GM18508 (cell line): Measurements from ENCODE around the gene GRPEL1.

ENCODE experiments used
- ATAC-seq: cut with Tn5 transposase; IDR thresholded peaks from one replicate; pipeline ENCODE4 v1.9.1; 2021; ENCODE audit warnings: moderate number of reproducible peaks; ENCODE audit not compliant: insufficient read depth, unreplicated experiment

Gene GRPEL1

GRCh38 chr4:7046971-7047370 is 20.9 kb downstream of the GRPEL1 start:
- ATAC-seq, result no peak

- no peak for ATAC-seq
These were observed 21.6 kb downstream of the GRPEL1 start for GRCh38 chr4:7045961-7046921.

GRCh38 chr4:7045553-7045952 is 22.3 kb downstream of the GRPEL1 start:
- ATAC-seq, result no peak

GRCh38 chr4:7044137-7044930 is 23.5 kb downstream of the GRPEL1 start:
- no peak for ATAC-seq

GRCh38 chr4:7043284-7044136 is 24.4 kb downstream of the GRPEL1 start, which contains the start of gene TADA2B:
Gene TADA2B (plus strand): TSS chr4:7043372. CDS start chr4:7043580, 208 bp downstream.
- peak; percentile 25 for ATAC-seq

GRCh38 chr4:7042503-7043283 is 25.2 kb downstream of the GRPEL1 start:
- ATAC-seq, result peak; percentile 45

- ATAC-seq, result no peak
These were observed 25.9 kb downstream of the GRPEL1 start for GRCh38 chr4:7041801-7042502.

GRCh38 chr4:7041246-7041645 is 26.6 kb downstream of the GRPEL1 start:
- ATAC-seq, result no peak

GRCh38 chr4:7040765-7041164 is 27.1 kb downstream of the GRPEL1 start:
- ATAC-seq, result no peak

- ATAC-seq, result no peak
These were observed 30.4 kb downstream of the GRPEL1 start for GRCh38 chr4:7037425-7037824.

GRCh38 chr4:7034262-7035081 is 33.4 kb downstream of the GRPEL1 start:
- ATAC-seq, result no peak

GRCh38 chr4:7032596-7032995 is 35.3 kb downstream of the GRPEL1 start:
- ATAC-seq, result no peak

- no peak for ATAC-seq
These were observed 36.1 kb downstream of the GRPEL1 start for GRCh38 chr4:7031558-7032449.

GRCh38 chr4:7030856-7031255 is 37.0 kb downstream of the GRPEL1 start:
- ATAC-seq, result no peak

GRCh38 chr4:7029921-7030320 is 37.9 kb downstream of the GRPEL1 start:
- no peak for ATAC-seq

GRCh38 chr4:7029212-7029611 is 38.7 kb downstream of the GRPEL1 start:
- no peak for ATAC-seq

GRCh38 chr4:7027913-7028312 is 40.0 kb downstream of the GRPEL1 start:
- ATAC-seq, result no peak
